GM18498 (cell line): Measurements from ENCODE around the gene AGL.
"Not testable (repeated sequence)": the region's sequence is repeated elsewhere in the genome, so short reads cannot be mapped to it uniquely, and the experiment has no call there.

ENCODE experiments used
- ATAC-seq: cut with Tn5 transposase; IDR thresholded peaks from one replicate; pipeline ENCODE4 v1.9.1; 2021; ENCODE audit warnings: mild to moderate bottlenecking, moderate library complexity; ENCODE audit not compliant: unreplicated experiment

AGL gene

DNA sequence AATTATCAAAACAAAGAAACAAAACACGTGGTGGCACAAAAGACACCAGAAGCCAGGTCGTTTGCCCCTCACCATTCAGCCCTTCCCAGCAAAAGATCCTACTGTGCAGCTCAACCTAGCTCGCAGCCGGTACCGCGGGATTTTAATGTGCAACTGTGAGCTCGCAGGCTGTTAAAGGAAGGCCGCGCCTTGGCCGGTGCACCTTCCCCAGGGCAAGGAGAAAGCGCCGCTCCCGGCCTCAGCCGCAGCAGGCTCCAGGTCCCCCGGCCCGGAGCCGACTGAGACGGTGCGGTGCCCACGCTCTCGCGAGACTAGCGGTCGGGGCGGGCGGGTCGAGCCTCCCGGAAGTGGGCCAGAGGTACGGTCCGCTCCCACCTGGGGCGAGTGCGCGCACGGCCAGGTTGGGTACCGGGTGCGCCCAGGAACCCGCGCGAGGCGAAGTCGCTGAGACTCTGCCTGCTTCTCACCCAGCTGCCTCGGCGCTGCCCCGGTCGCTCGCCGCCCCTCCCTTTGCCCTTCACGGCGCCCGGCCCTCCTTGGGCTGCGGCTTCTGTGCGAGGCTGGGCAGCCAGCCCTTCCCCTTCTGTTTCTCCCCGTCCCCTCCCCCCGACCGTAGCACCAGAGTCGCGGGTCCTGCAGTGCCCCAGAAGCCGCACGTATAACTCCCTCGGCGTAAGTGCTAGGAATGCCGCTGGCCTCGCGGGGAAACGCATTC is at the start of gene AGL:
AGL (plus strand) TSS at position 618 of the 715 bp plus-strand sequence. CDS start 682 bp downstream, outside the sequence.
- ATAC-seq = peak; percentile 99

DNA sequence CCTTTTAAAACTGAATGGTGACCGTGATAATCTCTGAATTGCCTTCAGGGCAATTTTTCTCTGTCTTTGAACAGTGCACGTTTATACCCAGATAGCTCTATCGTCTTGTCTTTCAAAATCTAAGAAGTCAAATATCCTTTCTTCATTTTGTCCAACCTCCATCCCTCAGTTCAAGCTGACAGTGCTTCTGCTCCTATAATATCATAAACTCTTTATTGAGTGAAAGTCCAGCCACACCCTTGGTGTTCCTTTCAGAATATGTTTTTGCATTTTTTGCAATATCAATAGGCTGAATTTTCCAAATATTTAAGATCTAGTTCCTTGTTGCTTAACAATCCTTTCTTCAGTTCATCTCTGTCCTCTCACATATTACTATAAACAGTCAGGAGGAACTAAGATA is 48.6 kb upstream of the AGL start:
- ATAC-seq = no peak

DNA sequence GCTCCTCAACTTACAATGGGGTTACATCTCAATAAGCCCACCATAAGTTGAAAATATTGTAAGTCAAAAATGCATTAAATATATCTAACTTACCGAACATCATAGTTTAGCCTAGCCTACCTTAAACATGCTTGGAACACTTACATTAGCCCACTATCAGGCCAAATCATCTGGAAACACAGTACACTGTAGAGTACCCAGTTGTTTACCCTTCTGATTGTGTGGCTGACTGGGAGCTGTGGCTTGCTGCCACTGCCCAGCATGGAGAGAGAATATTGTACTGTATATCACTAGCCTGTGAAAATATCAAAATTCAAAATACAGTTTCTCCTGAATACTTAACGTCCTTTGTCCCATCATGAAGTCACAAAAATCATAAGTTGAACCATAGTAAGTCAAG is 43.3 kb upstream of the AGL start:
- no peak for ATAC-seq

DNA sequence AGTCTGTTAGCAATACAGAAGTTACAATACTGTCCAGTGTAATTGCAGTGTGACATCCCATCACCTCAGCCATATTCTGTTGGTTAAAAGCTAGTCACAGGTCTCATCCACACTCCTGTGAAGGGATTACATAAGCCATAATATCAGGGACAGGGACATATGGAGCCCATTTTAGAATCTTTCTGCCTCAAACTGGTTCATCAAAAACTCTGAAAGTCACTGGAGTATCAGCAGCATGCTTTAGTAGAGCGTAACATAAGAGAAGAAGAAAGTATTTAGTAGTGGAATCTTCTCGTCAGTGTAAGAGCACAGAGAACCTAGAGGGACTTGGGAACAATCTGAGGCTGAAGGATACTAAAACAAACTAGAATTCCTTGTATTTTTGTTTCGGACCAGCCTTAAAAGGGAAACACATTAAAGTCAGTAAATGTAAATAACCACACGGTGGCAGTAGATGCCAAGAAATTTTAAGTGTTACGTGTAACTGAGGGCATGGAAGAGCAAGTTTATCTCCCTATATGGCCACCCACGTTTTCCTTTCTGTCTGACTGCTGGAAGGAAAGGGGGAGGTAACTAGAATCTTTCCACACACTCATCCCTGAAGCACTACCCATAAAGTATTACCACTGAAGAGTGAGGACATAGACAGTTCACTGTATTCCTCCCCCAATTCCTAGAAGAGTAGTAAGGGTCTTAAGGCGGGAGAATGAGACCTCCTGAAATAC is 41.6 kb upstream of the AGL start:
- ATAC-seq = peak; percentile 89

DNA sequence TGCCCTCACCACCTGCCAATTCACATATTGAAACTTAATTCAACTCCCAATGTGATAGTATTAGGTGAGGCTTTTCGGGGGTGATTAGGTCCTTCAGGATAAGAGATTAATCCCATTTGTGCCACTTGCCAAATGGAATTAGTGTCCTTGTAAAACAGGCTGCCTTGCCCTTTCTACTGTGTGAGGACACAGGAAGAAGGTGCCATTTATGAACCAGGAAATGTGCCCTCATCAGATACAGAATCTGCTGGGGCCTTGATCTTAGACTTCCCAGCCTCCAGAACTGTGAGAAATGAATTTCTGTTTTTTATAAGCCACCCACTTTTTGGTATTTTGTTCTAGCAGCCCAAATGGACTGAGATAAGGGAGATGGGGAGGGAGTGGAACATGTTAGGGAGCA is 39.1 kb upstream of the AGL start:
- ATAC-seq = no peak

DNA sequence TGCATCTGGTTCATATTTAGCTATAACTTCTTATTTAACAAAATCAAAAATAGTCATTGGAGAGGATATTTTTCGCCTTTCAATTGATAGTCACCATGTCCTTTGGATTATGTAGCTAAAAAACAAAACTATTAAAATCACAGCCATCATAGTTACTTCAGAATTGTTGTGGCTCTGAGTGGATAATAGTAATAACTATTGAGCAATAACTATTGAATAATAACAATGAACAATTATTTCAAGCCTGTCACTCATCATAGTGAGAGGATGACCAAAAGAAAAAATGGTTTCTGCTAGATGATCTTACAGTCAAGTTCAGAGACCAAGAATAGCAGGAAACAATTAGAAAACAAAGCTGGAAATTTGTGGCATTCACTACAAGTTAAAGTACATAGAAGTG is 38.4 kb upstream of the AGL start:
- no peak for ATAC-seq

DNA sequence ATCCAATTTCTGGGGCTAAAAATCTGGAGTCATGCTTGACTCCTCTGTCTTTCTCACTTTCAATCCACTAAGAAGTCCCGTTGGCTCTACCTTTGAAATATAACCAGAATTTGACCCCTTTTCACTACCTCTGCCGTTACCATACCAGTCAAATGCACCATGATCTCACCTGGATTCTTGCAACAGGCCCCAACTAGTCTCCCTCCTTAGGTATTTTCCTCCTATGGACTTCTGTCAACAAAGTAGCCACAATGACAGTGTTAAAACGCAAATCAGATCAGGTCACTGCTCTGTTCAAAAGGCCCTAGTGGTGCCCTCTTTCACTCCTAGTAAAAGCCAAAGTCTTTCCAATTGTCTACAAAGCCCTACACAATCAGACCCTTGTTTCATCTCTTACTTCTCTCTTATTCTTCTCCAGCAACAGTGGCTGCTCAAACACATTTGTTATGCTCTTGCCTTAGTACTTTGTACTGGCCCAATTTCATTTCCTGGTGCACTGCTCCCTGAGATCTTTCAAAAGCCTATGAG is 35.7 kb upstream of the AGL start:
- no peak for ATAC-seq

DNA sequence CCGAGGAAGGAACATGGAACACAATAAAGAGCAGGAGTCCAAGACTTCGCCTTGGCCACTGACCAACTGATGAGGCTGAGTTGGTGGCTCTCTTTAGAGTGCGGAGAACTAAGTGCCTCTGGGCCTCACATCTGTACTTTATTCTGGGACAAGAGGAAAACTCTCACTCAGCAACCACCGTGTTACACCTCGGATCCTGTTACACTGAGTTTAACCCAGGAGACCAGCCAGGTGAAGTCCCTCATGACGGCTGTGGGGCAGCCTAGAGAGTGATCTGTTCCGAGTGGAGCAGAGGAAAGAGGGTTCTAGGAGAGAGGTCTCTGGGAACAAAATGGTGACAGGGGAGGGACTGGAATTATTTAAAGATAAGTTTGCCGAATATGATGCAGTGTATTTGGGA is 33.5 kb upstream of the AGL start:
- no peak for ATAC-seq

DNA sequence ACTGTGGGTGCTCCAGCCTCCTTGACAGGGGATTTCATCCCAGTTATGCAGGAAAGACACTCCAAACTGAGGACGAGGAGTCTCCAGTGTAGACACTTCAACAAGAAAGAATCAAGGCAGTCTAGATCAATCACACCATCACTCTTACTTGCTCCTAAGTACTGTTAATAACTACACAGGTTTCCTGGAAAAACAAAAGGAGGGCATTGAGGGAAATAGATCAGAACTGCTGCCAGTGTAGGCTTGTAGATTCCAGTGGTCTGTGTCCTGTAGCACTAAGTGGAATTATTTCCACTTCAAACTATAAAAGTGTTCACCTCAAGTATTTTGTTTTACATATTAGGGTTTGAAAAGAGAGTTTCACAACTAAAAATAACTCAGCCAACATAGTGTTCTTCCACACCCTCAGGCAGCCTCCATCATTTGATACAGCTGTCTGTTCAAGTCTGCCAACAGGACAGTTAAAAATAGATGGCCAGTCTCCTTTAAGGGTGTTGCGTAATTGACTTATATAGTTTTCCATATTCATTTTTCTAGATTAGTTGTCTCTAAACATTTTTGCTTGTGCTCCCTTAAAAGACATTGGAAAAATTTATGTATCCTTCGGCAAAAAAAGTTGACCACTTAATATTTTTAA is 32.0 kb upstream of the AGL start:
- no peak for ATAC-seq

DNA sequence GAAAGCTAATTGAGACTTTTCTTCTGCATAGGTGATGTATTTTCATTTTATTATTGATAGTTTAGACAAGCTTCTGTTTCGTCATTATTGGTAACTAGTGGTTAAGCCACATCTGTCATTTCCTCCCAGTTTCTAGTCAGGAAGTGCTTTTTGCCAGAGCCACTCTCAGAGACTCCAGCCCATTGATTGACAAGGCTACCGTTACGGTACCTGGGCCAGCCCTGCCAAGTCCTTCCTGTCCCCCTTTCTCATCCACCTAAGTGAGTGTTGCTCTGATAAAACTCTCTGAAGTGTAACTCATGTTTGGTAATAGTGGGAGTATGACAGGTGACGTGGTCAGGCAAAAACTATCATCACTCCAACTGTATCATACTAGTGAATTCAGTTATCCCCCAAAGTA is 29.6 kb upstream of the AGL start:
- ATAC-seq = peak; percentile 93

DNA sequence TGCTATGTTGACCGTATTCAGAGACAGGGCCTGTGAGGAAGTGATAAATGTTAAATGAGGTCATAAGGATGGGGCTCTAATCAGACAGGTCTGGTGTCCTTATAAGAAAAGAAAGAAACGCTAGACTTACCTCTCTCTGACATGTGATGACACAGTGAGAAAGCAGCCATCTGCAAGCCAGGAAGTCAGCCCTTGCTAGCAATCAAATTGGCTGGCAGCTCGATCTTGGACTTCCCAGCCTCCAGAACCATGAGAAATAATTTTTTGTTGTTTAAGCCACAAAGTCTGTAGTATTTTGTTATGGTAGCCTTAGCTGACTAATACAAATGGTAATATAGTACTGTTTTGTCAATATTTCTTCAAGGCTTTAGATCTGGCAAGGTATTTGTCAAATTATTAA is 25.1 kb upstream of the AGL start:
- ATAC-seq = no peak

DNA sequence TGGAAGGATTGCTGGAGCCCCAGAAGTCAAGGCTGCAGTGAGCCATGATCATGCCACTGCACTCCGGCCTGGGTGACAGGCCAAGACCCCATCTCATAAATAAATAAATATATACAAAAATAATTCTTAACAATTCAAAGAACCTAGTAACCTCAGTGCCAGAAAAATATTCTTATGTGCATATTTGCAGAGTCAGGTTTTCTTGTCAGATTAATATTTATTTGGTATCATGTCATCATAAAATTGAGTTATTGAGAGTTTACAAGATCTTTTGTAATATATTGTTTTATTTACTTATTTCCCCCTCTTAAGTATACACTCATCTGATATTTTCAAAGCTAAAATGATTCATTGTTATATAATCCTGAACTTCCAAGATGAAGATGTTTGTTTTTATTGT is 24.5 kb upstream of the AGL start:
- no peak for ATAC-seq

DNA sequence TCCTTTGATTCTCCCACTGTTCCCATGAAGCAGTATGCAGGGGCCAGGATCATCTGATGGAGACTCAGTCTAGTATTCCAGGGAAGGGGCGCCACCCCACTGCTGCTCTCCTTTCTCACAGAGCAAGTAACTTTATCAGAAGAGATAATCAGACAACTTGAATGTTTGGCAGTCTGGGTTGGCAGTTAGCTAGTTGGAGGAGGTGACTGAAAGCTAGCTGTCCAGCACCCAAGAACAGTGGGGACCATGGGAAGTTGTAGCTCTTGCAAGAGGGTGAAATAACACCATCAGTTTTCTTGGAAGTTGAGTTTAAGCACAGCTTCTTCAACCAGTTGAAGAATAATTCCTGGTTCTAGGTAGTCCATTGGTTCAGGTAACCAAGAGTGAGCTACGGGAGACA is 22.2 kb upstream of the AGL start:
- no peak for ATAC-seq

DNA sequence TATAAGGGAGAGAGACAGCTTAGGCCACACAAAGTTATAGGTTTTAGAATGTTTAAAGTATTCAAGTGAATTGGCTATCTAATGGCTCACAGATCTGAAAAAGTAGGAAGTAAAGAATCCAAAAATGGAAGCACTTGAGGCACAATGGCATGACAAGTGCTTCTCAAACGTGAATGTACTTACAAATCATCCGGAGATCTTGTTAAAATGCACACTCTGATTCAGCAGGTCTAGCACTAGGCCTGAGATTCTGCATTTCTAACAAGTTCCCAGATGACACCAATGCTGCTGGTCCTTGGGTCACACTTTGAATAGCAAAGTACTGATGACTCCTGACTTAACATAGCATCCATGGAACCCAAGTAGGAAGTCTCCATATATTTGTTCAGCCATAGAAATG is 20.9 kb upstream of the AGL start:
- no peak for ATAC-seq

DNA sequence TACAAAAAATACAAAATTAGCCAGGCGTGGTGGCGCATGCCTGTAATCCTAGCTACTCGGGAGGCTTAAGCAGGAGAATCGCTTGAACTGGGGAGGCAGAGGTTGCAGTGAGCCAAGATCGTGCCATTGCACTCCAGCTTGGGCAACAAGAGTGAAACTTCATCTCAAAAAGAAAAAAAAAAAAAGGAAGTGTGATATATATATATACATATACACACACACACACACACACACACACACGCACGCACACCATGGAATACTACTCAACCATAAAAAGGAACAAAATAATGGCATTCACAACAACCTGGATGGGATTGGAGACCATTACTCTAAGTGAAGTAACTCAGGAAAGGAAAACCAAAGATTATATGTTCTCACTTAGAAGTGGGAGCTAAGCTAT is 16.2 kb upstream of the AGL start:
- ATAC-seq = not testable (repeated sequence)

DNA sequence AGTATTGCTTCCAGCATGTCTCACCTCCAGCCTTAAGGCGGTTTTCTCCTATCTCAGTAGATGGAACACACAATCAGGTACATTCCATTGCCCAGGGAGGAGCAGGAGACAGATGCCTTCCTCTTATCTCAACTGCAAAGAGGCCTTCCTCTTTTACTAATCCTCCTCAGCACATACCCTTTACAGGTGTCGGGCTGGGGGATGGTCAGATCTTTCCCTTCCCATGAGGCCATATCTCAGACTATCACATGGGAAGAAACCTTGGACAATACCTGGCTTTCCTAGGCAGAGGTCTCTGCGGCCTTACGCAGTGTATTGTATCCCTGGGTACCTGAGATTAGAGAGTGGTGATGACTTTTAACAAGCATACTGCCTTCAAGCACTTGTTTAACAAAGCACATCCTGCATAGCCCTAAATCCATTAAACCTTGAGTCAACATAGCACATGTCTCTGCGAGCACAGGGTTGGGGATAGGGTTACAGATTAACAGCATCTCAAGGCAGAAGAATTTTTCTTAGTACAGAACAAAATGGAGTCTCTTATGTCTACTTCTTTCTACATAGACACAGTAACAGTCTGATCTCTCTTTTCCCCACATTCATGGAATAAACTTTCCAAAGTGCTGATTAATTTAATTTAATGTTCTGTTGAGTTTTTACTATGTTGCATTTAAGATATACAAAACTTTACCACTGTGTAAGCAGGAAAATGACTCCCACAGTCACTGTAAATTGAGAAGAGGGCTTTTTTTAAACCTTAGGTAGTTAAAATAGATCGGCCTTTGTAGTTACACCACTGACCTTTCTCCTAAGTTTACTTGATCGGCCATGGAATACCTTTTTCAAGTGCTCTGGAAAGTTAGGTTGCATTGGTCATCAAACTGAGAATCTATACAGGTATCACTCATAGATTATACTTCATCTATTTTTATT is 13.7 kb upstream of the AGL start:
- ATAC-seq = not testable (repeated sequence)

DNA sequence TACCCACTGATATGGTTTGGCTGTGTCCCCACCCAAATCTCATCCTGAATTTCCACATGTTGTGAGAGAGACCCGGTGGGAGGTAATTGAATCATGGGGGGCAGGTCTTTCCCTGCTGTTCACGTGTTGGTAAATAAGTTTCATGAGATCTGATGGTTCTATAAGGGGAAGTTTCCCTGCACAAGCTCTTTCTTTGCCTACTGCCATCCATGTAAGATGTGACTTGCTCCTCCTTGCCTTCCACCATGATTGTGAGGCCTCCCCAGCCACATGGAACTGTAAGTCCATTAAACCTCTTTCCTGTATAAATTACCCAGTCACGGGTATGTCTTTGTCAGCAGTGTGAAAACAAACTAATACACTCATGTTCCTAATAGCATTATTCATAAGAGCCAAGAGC is 9.8 kb upstream of the AGL start:
- not testable (repeated sequence) for ATAC-seq

DNA sequence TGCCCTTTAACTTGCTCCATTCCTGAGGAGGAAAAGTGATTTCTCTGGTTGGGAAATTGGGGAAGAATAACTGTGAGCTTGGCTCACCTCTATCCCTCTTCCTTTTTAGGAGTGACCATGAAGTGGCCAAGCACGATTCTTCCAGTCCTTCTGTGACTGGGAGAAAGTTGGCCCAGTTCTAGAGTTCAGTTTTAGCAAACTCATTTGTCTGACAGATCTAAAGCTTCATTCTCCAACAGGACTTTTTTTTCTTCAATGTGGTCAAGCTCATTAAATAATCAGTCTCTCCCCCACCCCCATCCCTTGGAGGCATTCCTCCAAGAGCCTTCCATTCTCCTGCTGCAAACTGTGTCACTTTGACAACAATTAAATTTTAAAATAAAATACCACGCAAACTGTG is 6.4 kb upstream of the AGL start:
- no peak for ATAC-seq

DNA sequence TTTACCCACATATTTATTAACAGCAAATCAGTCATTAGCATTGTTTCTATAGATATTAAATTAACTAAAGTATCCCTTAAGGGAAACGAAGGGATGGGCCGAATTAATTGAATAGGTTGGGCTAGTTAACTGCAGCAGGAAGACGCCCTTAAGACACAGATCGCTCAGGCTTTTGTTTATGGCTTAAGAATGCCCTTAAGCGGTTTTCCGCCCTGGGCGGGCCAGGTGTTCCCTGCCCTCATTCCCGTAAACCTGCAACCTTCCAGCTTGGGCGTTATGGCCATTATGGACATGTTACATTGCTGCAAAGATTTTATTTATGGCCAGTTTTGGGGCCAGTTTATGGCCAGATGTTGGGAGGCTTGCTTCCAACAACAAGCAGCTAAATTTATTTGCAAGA is 5.0 kb upstream of the AGL start:
- not testable (repeated sequence) for ATAC-seq

DNA sequence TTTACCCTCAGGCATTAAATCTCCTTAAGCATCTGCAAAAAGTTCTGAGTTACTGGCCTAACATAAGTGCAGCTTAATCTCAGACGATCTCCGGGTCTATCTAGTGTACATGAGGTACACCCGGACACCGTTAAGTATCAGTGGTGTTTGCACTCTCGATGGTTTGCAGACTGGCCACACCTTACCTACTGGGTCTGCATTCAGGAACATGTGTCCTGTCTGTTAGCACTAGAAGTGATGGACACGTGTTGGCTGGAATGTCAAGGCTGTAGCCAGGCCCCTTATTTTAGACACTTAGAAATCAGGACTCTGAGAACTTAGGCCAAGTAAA is 783 bp upstream of the AGL start:
- peak; percentile 4 for ATAC-seq
